Body of pancreas (tissue), 4 donors: ENCODE measurements around the gene GALNT14. TPM values are rescaled to one million over a fixed set of nuclear protein-coding genes. Genes with fewer than 3 reads are reported as not detected.

Experiments used
- ATAC-seq: fragments of 150-250 bp; one replicate; pipeline ENCODE4 v1.9.1; 2016
- DNase-seq, 4 donors: peaks; one replicate each; pipeline ENCODE4 v3.0.0-alpha.2; 2019
- H3K27ac ChIP-seq, 4 donors: fragments of 200-600 bp; sonication (generic); 1 replicate in 3 of 4; 2 replicates in 1 of 4; pipeline versions ENCODE4 v1.5.1 to v1.6.1; 2016 to 2019; ENCODE audit warnings: mild to moderate bottlenecking in 1 of 4, mixed read lengths in 1 of 4, moderate library complexity in 1 of 4
- H3K27me3 ChIP-seq, 2 donors: fragments of 200-600 bp; sonication (generic); one replicate each; pipeline ENCODE4 v1.6.0; 2016; ENCODE audit warnings: mild to moderate bottlenecking in 1 of 2
- H3K36me3 ChIP-seq, 2 donors: fragments of 200-600 bp; sonication (generic); replicated peaks in 1 of 2; 2 replicates each; pipeline ENCODE4 v1.5.1; 2016; ENCODE audit warnings: low read depth in 2 of 2; ENCODE audit not compliant: insufficient read depth in 1 of 2
- H3K4me1 ChIP-seq: fragments of 200-600 bp; sonication (generic); one replicate; pipeline ENCODE4 v1.6.0; 2016
- H3K4me3 ChIP-seq, 2 donors: fragments of 200-600 bp; sonication (generic); 1 replicate in 1 of 2; 2 replicates in 1 of 2; pipeline ENCODE4 v1.5.1; 2016 to 2019
- H3K9me3 ChIP-seq, 3 donors: fragments of 200-600 bp; sonication (generic); 1 replicate in 2 of 3; 2 replicates in 1 of 3; pipeline ENCODE4 v1.5.1; 2016
- CTCF ChIP-seq, 7 experiments: fragments of 450-650 bp in 4 of 7; fragments of 200-600 bp in 3 of 7; sonication (generic) in 3 of 7; IDR thresholded peaks; one replicate each; pipeline ENCODE4 v1.5.1; 2016 to 2019; ENCODE audit warnings: antibody characterized with exemption in 7 of 7
- POLR2A ChIP-seq, 3 donors: fragments of 450-650 bp; IDR thresholded peaks; one replicate each; pipeline ENCODE4 v1.6.1; 2016; ENCODE audit warnings: antibody characterized with exemption in 3 of 3, mild to moderate bottlenecking in 2 of 3
- WGBS, 2 donors: methylation state at CpG; one replicate each; pipeline ENCODE4 v1.1.5; 2017; 5-methylcytosine and 5-hydroxymethylcytosine counted together
- intact Hi-C: fragments of 100-400 bp; cut with DNase I; formaldehyde crosslinking; loops from one replicate; pipeline ENCODE4 v1.15.1; 2023
- total RNA-seq, 2 donors: library from RNA; depleted of rRNA; stranded (reverse); fragments of >200 nt; gene quantifications; one replicate each; pipeline ENCODE4 v1.1.0, GENCODE V29; 2016

Gene GALNT14
- total RNA-seq, 2 donors from 2014 or later: 2.6 to 6.7 TPM

- no peak overlapping the region for H3K4me3 ChIP-seq
- H3K27me3 ChIP-seq: no peaks in the 10 kb centered on the region
- no peaks in the 10 kb centered on the region for H3K9me3 ChIP-seq
- intact Hi-C loops: no loop called here
- no peak for DNase-seq
- ATAC-seq: no peak
- no peak overlapping the region for H3K27ac ChIP-seq
- H3K4me1 ChIP-seq: no peaks in the 10 kb centered on the region
- WGBS, 2 donors: 73 to 79% methylated on average over 2 of the region's 2 CpGs
- TF ChIP-seq POLR2A (IDR thresholded peaks at IDR 0.05) (no peak), CTCF (IDR thresholded peaks at IDR 0.05) (no peak)
- H3K36me3 ChIP-seq: no peaks in the 10 kb centered on the region
Measured at GRCh38 chr2:30936977-30937376, 201.3 kb downstream of the GALNT14 start.

GRCh38 chr2:30935795-30936194, 202.4 kb downstream of the GALNT14 start:
- H3K27ac ChIP-seq: no peak overlapping the region
- no peak overlapping the region for H3K4me3 ChIP-seq
- ATAC-seq: no peak
- WGBS, 2 donors: 50 to 53% methylated on average over 8 of the region's 8 CpGs
- DNase-seq: no peak
- H3K27me3 ChIP-seq: no peaks in the 10 kb centered on the region
- no peaks in the 10 kb centered on the region for H3K9me3 ChIP-seq
- intact Hi-C loops: no loop called here
- H3K36me3 ChIP-seq: no peaks in the 10 kb centered on the region
- no peaks in the 10 kb centered on the region for H3K4me1 ChIP-seq
- TF ChIP-seq POLR2A (IDR thresholded peaks at IDR 0.05) (no peak), CTCF (IDR thresholded peaks at IDR 0.05) (no peak)

GRCh38 chr2:30934066-30934465, 204.2 kb downstream of the GALNT14 start:
- TF ChIP-seq CTCF (IDR thresholded peaks at IDR 0.05) (no peak), POLR2A (IDR thresholded peaks at IDR 0.05) (no peak)
- no peaks in the 10 kb centered on the region for H3K27me3 ChIP-seq
- H3K36me3 ChIP-seq: no peaks in the 10 kb centered on the region
- 73 to 75% methylated on average over 7 of the region's 7 CpGs for WGBS, 2 donors
- ATAC-seq (no peak), DNase-seq (no peak)
- H3K9me3 ChIP-seq: no peaks in the 10 kb centered on the region
- no peak overlapping the region for H3K4me3 ChIP-seq
- no peak overlapping the region for H3K27ac ChIP-seq
- no peaks in the 10 kb centered on the region for H3K4me1 ChIP-seq
- intact Hi-C loops: no loop called here

- H3K9me3 ChIP-seq: no peaks in the 10 kb centered on the region
- WGBS, 2 donors: 59 to 62% methylated on average over 5 of the region's 5 CpGs
Measured at GRCh38 chr2:30933496-30933895, 204.7 kb downstream of the GALNT14 start.

More at GRCh38 chr2:30933496-30933895, 204.7 kb downstream of the GALNT14 start:
- intact Hi-C loops: no loop called here
- no peaks in the 10 kb centered on the region for H3K27me3 ChIP-seq
- DNase-seq (no peak), ATAC-seq (no peak)
- H3K27ac ChIP-seq: no peak overlapping the region
- H3K36me3 ChIP-seq: no peaks in the 10 kb centered on the region
- no peaks in the 10 kb centered on the region for H3K4me1 ChIP-seq
- no peak for TF ChIP-seq POLR2A (IDR thresholded peaks at IDR 0.05)
- TF ChIP-seq CTCF (IDR thresholded peaks at IDR 0.05): no peak
- H3K4me3 ChIP-seq: no peak overlapping the region
